Fibroblast of upper back skin (primary cell): ENCODE data around the gene THEM5.
A peak's percentile ranks its signal among the peaks of the same experiment; 100 is the strongest.

Source experiments
- DNase-seq: peaks from one replicate; pipeline ENCODE4 v3.0.0-alpha.2; 2013

THEM5 gene

DNA sequence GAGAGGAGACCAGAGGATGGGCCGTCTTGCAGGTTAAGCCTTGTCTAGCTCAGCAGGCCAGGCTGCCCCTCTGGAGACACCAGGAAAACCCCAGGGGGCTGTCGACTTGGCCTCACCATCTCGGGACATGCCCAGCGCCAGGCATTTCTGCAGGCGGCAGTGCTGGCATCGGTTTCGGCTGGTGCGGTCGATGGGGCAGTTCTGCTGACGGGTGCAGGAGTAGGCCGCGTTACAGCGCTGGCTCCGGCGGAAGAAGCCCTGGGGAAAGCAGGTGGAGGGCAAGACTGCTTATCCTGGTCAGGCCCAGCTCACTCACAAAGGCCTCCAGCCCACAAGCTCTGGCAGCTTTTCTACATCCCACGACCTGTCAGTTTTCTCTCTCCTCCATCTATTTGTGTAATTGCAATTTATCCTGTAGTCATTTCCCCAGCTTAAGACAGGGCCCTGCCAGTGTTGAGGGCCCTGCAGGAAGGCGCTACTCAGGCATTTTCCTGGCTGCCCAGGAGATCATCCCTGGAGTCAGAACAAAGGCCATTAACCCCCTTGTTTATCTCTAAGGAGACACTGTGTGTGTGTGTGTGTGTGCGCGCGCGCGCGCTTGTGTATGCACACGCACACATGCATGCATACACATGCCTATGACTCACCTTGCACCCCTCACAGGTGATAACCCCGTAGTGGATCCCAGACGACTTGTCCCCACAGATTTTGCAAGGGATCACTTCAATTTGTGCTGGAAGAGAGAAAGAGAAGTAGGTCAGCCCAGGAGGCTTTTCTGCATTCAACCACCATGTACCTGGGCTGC, 36.8 kb downstream of the THEM5 start:
- no peak for DNase-seq

DNA sequence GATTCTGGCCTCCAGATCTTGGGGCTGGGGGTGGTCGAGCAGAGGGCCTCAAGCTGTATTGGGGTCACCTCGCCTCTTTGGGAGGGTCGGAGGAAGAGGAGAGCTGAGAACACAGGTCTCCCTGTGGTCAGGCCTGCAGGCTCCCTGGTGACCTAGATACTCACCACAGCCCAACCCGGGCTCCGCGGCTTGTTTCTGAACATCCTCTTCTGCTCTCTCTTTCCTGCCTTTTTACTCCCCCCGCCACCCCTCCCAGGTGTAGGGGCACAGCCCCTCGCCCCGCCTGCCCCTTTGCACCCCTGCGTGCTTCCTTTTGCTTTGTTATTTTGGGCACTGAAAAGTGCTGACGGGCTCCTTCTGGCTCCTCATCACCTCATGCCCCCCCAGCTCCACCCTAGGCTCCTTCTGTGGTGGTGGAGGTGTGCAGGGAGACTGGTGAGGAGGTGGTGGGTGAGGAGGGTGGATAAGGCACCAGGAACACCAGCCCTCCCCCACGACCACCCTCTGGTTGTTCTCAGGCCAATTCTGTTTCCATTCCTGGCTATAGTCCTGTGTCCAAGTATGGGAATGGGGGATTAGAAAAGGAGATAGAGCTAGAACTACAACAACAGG, 37.7 kb downstream of the THEM5 start:
- DNase-seq = no peak

DNA sequence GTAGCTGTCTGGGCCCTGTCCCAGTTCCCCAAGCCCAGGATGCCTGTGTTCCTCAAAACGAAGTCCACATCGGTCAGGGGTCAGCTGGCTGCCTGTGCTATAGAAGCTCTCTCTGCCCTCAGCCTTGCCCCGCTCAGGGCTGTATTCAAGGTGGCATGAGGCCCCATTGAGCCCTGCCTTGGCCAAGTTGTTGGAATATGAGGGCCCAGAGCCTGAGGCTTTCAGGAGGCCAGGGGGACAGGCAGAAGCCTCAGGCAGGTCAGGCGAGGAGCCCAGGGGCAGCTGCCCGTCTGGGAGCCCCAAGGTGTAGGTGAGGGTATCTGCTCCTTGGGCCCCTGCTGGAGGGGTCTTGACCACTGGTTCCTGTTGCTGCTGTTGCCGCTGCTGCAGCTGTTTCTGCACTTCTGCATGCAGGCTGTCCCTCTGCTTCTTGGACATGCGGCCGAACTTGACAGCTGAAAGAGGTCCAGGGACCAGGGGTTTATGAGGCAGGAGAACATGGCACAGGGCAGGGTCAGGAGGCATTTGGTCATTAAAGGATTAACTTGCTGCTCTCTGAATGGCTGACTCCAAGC, 38.5 kb downstream of the THEM5 start:
- no peak for DNase-seq

DNA sequence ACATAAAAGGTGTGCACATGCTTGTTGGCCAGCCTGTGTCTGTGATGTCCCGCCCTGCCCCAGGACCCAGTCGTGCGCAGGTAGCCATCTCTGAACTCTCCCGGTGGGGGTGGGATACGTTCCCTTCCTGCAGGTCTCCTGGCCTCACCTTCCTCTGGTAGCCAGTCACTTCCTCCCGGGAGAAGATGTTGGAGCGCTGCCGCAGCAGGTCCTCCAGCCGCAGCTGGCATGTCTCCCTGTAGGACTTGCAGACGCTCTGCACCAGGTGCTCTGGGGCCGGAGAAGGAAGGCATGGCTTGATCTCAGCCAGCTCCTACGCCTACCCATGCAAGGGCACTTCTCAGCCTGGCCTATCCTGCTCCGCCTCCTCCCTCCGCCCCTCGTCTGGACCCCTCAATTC, 39.1 kb downstream of the THEM5 start:
- DNase-seq = no peak

DNA sequence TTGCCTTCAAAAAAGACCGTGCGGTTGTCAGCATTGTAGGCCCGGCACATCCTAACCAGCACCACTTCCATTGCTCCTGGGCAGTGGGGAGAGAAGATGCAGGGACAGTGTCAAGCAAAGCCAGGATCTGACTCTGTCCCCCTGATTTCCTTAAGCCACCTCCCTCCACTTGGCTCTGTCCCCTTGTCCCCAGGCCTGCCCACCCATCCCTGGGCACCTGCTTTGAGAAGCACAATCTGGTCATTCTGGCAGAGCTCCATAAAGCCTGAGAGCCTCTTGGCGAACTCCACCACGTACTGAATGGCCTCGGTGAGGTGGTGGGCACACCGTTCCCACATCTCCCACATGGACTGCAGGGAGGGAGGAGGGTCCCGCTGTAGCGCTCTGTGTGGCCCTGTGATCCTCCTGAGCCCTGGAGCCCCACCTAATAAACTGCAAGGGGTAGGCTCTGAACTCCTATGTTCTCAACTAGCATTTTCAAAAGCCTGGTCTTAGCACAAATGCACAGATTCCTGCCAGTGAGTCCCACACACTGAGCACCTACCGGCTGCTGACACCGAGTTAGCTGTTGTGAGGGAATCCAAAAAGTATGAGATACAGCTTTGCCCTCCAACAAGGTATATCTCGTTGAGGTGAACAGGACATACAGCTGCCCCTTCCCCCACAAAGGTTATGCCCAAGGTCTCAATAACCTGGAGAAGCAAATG, 40.1 kb downstream of the THEM5 start:
- DNase-seq = no peak

DNA sequence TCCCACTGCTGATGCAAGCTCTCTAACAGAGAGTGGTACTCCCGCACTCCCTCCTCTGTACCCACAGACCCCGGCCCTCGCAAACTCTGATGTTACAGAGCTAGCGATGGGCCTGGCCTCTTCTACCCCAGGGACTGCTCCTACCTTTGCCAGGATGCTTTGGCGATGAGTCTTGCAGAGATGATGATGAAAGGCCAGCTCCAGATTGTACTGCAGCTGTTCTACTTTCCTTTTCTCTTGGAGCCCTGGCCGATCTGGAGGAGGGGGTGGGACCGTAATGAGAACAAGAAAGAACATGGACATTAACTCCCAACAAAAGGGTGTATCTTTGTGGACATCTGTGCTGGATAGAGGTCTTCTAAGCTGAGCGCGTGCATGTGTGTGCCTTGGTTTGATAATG, 42.3 kb downstream of the THEM5 start:
- DNase-seq = peak; percentile 74

DNA sequence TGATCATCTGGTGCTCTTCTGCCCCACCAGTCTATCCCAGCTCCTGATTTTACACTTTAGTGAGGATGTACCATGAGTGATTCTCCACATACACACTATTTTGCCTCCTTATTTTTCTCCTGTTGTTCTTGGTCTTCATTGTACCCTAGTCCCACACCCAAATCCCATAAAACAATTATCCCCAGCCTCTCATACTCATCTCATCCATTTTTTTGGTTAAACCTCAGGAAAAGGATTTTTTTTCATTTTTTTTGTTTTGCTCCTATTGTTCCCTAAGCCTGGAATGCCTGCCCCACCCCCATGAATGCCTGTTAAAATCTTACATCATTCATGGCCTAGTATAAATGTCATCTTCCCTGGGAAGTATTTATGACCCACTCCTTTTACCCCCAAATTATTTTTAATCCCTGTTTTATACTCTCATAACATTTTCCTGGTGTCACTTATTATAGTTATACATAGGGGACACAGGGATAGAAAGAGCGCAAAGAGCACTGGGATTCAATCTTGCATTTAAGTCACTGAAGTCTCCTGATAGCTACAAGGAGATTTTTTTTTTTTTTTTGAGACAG, 43.4 kb downstream of the THEM5 start:
- DNase-seq = peak; percentile 31

DNA sequence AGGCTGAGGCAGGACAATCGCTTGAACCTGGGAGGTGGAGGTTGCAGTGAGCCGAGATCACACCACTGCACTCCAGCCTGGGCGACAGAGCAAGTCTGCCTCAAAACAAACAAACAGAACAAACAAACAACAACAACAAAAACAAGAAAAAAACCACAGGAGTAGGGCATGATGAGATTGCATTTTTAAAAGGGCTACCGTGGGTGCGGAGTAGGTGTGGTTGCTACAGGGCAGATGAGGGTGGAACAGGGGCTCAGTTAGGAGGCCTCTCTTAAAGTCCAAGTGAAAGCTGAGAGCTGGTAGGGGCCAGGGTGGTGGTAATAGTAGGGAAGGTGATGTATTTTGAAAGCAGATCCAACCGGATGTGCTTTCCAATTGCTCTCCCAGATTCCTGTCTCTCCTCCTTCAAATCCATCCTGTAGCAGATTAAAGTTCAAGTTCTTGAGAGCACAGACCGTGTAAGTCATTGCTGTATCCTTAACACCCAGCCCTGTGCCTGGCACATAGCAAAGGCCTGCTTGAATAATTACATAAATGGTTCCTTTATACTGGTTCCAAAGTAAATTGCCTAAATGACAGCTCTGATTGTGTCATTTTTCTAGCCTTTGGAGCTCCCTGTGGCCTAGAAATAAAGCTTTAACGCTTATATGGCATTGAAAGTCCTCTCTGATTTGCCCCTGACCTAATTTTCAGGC, 44.1 kb downstream of the THEM5 start:
- no peak for DNase-seq

DNA sequence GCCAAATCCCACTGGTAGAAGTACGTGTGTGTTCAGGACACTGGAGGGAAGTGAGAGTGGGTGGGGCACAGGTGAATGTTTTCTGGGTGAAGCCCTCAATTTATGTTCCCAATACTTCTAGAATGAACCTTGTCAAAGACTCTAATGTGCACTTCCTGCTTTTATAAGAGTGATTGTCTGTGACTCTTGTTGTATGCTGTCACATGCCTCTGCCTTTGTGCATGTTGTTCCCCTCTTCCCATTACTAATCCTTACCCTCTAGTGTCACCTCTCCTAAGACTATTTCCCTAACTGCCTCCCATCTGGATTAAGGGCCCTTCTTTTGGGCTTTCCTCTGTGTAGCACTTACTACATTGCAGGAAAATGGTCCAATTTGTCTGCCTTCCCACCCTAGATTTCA, 45.7 kb downstream of the THEM5 start:
- no peak for DNase-seq

DNA sequence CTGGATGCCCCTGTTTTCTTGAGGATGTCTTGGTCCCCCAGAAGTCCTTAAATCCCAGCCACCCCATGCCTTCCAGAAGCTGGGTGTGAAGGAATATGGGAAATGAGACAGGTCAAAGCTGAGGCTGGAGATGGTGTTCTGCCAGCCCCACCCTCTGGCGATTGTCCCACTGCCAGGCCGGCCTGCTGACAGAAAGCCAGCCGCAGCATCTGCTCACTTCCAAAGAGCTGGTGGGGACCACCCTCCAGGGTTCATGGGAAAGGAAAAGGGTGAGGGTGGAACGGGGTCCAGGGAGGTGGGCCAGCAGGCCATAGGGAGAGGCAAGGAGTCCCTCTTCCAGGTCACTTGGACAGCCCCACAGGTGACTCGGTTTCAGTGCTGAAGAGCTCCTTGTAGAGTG, 46.4 kb downstream of the THEM5 start:
- DNase-seq = no peak

DNA sequence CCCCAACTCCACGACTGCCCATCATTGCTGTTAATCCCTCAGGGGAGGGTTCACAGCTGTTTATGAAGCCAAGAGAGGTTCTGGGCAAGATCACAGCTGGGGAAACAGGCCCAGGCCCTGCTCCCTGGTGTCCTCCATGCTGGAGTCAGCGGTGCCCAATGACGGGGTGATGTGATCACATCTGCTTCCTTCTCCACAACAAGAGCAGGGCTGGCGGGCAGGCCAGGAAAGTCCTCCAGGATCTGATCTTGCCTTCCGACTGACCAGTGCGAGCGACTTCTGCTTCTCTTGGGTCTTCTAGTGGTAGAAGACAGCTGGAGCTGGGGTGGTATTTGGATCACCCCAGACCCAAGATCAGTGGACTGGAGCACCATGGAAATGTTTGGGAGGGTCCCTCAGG, 47.3 kb downstream of the THEM5 start:
- DNase-seq = no peak

DNA sequence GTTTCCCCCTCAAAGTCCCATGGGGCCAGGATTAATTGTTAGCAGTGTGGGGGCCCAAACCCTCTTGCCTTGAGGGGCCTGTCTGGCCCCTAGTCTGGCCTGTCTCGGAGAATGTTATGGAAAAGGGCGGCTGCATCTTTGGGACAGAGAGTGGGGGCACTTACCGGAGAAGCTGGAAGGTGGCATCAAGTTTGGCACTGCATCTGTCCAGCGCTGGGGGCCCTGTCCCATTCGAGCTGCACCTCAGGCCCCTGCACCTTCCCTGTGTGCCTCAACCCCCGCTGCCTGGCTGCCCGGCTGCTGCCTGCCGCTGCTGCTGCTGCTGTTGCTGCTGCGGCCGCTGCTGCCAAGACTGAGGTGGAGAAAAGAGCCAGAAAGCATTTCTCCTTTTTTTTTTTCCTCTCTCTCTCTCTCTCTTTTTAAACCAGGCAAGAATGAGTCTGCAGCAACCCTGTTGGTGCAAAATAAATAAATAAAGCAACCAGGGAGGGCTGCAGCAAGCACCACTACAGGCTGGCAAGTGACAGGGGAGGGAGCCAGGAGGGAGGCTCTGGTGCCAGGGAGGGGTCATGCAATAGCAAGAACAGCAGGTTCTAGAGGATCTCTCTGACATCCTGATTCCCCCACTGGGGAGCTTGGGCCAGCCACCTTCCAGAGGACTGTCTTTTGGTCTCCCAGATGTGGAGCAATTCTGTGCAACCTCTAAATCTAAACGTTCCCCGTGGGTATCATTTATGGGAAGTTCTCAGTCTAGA, 48.3 kb downstream of the THEM5 start, which contains the start of gene LINGO4:
LINGO4 (minus strand) TSS at position 354 of the 755 bp plus-strand sequence. CDS start 2,715 bp downstream, outside the sequence.
- DNase-seq = no peak

DNA sequence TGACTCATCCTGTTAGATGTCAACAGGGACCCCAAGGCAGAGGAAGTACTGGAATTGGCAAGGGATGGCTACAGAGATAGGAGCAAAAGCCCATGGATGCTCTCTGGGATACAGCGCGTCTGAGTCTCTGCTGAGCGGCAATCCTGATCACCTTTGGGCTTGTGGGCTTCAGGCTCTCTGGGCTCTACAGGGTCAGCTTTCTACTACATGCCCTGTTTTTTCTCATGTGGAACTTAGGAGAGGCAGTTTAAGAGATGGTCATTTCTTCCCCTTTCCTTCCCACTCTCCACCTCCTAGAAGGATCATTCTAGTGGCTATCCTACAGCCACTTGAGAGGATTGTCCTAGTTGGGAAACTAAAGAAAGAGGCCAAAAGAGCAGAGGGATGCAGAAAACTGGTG, 49.6 kb downstream of the THEM5 start:
- DNase-seq = no peak

DNA sequence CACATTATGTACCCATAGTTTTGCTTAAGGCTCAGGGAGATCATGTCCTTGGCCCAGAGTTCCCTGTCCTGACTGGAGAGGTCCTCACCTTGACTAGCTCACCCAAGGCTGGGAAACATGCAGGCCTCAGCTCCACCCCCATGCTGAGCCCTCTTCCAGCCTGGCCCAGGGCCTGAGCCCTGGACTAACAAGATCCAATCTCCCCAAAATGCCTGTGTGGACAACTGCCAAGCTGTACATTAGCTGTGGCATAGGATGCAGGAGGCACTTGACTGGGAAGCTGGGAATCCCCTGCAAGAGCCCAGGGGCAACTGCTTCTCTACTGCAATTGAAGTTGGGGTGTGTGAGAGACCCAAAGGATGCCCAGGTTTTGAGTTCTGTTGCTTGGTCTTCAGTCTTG, 50.3 kb downstream of the THEM5 start:
- no peak for DNase-seq

DNA sequence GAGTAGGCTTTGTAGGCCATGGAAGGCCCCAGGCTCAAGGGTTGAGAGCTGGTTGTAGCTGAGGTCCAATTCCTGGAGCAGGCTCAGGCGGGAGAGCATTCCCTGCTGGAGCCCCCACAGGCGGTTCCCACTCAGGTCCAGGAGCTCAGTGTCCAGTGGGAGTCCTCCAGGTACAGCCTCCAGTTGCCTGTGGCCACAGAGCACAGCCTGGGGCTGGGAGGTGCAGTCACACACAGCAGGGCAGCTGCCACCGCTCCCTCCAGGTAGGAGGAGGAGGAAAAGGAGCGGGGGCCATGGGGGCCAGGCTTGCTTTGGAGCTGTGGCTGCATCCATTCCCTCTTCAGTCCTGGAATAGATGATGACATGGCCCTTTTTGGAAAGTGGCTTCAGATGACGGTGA, 51.1 kb downstream of the THEM5 start:
- DNase-seq = no peak

DNA sequence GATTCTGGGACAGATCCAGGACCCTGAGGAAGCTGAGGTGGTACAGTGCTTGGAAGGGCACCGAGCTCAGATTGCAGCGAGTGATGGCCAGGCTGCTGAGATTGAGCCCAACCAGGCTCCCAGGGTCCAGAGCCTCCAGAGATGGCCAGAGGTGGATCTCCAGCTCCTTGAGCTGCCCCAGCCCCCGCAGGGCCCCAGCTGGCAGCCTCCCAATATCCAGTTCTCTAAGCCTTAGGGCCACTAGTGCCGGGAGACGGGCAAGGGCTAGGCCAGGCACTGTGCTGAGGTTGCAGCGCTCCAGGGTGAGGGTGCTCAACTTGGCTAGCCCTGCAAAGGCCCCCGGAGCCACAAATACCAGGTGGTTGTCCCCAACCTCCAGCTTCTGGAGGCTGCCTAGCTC, 51.7 kb downstream of the THEM5 start:
- DNase-seq = no peak

DNA sequence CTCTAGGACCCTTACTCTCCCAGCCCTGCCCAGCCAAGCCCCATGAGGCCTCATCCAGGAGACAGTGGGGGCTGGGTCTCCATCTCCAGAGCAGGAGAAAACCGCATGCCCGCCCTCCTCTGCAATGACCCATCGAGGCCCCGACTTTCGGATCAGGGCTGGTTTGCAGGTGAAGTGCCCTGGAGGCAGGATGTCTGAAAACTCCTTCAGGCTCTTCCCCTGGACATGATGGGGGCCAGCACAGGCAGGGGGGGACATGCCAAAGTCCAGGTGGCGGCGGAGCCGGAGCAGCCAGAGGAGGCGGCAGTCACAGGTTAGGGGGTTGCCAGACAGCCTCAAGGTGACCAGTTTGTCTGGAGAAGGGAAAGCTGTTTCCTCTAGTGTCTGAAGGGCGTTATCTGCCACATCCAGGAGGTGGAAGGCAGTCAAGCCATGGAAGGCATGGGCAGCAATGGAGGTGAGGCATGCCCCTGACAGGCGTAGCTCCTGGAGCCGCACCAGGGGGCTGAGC, 52.1 kb downstream of the THEM5 start:
- no peak for DNase-seq

DNA sequence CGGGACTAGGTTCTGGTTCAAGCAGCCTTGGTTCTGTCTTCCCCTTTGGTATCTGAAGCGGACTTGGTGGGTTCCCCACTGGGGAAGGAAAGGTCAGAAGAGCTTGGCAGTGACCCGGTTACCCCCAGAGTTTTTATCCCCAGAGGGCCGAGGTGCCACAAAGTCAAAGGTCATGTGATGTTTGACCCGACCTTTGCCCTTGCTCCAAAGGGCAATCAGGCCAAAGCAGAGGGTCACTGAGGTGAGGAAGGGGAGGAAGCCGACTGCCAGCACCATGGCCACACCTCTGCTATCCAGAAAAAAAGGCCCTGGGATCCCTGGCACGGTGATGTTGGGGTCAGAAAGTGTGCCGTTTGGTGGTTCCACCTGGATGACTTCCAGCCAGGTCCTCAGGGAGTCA, 52.7 kb downstream of the THEM5 start:
- DNase-seq = no peak

DNA sequence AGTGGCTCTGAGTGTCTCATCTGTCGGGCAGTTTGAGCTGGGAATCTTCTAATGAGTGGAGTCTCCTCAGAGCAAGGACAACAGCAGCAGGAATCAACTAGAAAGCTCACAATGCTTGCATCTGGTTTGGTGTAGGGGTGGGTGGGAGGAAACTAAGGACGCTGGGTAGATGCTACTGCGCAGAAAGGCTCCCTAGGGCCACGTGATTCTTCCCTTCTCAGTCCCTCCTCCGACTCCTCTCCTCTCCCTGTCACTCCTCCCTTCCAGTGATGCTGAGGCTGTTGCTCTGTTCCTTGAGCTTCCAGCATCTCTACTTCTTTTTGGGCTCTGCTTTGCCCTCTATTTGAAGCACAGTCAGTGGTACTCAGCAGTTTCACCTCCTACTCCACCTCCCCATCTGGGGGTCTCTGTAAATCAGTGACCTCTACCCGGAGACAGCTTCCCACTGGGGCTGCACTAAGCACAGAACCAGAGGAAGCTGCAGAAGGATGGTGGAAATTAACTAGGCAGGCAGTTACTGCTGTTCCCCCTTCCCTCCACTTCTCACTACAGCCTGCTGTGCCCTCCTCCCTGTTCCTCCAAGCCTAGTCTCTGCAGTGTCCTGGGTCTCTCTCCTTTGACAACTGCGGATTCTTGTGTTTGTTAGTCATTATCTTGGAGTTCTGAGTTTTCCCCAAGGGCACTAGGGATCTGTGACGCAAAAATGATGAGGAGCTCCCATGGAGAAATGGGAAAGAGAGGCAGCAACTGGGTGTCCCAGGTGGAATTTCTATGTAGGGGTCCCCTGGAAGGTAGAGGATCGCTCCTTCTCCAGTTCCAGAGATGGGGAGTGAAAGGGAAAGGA, 54.1 kb downstream of the THEM5 start:
- DNase-seq = no peak

DNA sequence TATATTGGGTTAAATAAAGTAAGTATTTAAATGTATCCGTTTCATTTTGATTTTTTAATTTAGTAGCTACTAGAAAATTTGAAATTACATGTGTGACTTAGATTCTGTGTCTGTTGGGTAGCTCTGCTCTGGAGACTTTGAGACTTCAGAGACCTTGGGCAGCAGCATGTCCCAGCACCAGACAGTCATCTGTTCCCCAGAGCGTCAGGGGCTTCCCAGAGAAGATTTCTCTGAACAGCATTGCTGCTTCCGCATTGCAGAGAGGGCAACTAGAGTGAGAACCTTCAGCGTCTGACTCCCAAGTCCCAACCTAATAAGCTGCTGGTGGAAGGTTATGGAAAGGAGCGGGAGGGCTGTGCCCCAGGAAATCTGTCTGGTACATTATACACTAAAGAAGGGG, 54.9 kb downstream of the THEM5 start:
- no peak for DNase-seq
